MM.1S (cell line): Measurements from ENCODE around the gene EXOSC5.

Experiments used
- EZH2 ChIP-seq: fragments of 300-600 bp; sonication (generic); optimal IDR thresholded peaks from 2 replicates; pipeline ENCODE3; 2017; ENCODE audit warnings: low read depth, mild to moderate bottlenecking, antibody characterized with exemption, low read length, mixed read lengths
- TF ChIP-seq, protein P1 (sequence below): fragments of 300-600 bp; sonication (generic); IDR thresholded peaks from 2 replicates; pipeline ENCODE4 v1.5.1; 2016; ENCODE audit warnings: antibody characterized with exemption, low read length, mixed read lengths

DNA sequence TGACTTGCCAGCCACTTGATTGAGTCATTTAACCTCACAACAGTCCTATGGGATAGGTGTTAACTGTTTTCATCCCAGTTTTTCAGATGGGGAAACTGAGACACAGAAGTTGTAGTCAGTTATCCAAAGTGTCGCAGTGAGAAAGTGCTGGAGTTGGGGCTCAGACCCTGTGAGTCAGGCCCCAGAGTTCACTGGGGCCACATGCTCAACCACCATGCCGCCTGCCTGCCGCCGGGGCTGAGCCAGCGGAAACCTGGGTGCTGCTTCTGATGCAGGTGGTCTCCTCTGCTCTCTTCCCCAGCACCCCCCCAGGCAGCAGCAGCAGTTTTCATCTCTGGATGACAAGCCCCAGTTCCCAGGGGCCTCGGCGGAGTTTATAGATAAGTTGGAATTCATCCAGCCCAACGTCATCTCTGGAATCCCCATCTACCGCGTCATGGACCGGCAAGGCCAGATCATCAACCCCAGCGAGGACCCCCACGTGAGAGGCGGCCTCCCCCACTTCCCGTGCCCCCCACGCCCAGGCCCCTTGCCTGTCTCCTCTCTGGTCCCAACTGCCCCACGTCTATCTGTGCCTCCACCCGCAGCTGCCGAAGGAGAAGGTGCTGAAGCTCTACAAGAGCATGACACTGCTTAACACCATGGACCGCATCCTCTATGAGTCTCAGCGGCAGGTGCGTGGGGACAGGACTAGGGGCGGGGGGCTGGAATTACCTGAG lies 13.3 kb upstream of the EXOSC5 start:
- TF ChIP-seq EZH2 = no peak
- TF ChIP-seq, protein P1, sequence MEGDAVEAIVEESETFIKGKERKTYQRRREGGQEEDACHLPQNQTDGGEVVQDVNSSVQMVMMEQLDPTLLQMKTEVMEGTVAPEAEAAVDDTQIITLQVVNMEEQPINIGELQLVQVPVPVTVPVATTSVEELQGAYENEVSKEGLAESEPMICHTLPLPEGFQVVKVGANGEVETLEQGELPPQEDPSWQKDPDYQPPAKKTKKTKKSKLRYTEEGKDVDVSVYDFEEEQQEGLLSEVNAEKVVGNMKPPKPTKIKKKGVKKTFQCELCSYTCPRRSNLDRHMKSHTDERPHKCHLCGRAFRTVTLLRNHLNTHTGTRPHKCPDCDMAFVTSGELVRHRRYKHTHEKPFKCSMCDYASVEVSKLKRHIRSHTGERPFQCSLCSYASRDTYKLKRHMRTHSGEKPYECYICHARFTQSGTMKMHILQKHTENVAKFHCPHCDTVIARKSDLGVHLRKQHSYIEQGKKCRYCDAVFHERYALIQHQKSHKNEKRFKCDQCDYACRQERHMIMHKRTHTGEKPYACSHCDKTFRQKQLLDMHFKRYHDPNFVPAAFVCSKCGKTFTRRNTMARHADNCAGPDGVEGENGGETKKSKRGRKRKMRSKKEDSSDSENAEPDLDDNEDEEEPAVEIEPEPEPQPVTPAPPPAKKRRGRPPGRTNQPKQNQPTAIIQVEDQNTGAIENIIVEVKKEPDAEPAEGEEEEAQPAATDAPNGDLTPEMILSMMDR = no peak
